Measurements from ENCODE around the gene CNTNAP5.

- TF ChIP-seq SP1 (IDR thresholded peaks at IDR 0.05), result no peak
- no peak for TF ChIP-seq EGR1 (IDR thresholded peaks at IDR 0.05; ENCODE audit: low read depth in 2 of 2)
- no peak for TF ChIP-seq HNF4G (IDR thresholded peaks at IDR 0.05)
- TF ChIP-seq REST (IDR thresholded peaks at IDR 0.05), result no peak
- TF ChIP-seq CTCF (IDR thresholded peaks at IDR 0.05; ENCODE audit: low read depth, low read length, missing input control), result no peak
Observed at GRCh38 chr2:124048664-124049063, 23.6 kb downstream of the CNTNAP5 start.
